SK-N-SH (cell line): ENCODE measurements around the gene RPAP2.

Source experiments
- POLR2AphosphoS5 ChIP-seq: IDR thresholded peaks from 2 replicates; pipeline ENCODE4 v1.6.1; 2012; ENCODE audit warnings: low read depth, low read length
- YY1 ChIP-seq: IDR thresholded peaks from 2 replicates; pipeline ENCODE4 v1.4.0; 2012; ENCODE audit warnings: low read depth, mild to moderate bottlenecking
- TF ChIP-seq, protein P1 (sequence below): fragments of 200-600 bp; sonication (generic); IDR thresholded peaks from 2 replicates; pipeline ENCODE4 v1.6.1; 2017; ENCODE audit warnings: antibody characterized with exemption, mild to moderate bottlenecking, moderate library complexity

DNA sequence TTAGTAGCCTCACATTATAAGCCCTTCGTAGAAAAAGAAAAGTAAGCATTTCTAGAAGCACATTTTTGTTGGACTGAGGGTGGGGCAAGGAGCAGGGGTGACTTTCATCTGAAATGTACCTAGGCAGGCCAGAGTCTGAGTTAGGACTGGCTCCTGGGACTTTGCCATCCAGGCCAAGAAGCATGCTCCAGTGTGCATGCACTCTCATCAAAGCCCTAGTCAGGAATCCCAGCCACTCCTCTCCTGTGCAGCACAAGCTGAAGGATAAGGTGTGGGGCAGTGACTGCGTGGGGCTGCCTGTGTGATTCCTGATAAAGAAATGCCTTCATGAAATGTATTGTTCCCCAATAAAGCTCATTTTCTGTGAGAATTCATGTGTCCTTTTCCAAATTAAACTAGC lies 99.7 kb downstream of the RPAP2 start:
- TF ChIP-seq, protein P1, sequence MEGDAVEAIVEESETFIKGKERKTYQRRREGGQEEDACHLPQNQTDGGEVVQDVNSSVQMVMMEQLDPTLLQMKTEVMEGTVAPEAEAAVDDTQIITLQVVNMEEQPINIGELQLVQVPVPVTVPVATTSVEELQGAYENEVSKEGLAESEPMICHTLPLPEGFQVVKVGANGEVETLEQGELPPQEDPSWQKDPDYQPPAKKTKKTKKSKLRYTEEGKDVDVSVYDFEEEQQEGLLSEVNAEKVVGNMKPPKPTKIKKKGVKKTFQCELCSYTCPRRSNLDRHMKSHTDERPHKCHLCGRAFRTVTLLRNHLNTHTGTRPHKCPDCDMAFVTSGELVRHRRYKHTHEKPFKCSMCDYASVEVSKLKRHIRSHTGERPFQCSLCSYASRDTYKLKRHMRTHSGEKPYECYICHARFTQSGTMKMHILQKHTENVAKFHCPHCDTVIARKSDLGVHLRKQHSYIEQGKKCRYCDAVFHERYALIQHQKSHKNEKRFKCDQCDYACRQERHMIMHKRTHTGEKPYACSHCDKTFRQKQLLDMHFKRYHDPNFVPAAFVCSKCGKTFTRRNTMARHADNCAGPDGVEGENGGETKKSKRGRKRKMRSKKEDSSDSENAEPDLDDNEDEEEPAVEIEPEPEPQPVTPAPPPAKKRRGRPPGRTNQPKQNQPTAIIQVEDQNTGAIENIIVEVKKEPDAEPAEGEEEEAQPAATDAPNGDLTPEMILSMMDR, result no peak
- no peak for TF ChIP-seq YY1
- no peak for TF ChIP-seq POLR2AphosphoS5
